SK-N-MC (cell line): ENCODE results near the gene MMP14.

Source experiments
- EZH2 ChIP-seq: fragments of 200-600 bp; sonication (generic); IDR thresholded peaks from one replicate; pipeline ENCODE4 v1.6.1; 2017; ENCODE audit warnings: antibody characterized with exemption
- FOXP2 ChIP-seq: optimal IDR thresholded peaks from 2 replicates; pipeline ENCODE3; 2011; ENCODE audit warnings: mild to moderate bottlenecking, moderate library complexity; ENCODE audit not compliant: insufficient read depth; ENCODE audit errors: extremely low read length, control extremely low read depth
- POLR2AphosphoS5 ChIP-seq: IDR thresholded peaks from 2 replicates; pipeline ENCODE4 v1.6.1; 2012; ENCODE audit warnings: mild to moderate bottlenecking, low read depth, low read length, borderline replicate concordance

DNA sequence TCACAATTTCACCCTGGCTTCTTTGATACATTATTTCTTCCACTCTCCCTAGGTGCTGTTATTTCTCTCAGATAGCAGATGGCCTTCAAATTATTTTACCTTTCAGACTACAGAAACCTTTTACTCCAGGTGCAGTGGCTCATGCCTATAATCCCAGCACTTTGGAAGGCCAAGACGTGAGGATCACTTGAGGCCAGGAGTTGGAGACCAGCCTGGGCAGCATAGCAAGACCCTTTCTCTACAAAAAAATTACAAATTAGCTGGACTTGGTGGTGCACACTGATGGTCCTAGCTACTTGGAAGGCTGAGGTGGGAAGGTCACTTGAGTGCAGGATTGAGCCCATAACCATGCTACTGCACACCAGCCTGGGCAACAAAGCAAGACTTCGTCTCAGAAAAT is 44.2 kb upstream of the MMP14 start:
- TF ChIP-seq POLR2AphosphoS5, result no peak
- TF ChIP-seq EZH2, result no peak
- no peak for TF ChIP-seq FOXP2
